Neural cell (in vitro differentiated cells): ENCODE measurements around the gene ZNF521.

ENCODE experiments used
- EP300 ChIP-seq: fragments of 450-650 bp; conservative IDR thresholded peaks from 2 replicates; pipeline ENCODE4 v1.6.1; 2014; ENCODE audit warnings: antibody characterized with exemption, mild to moderate bottlenecking, moderate library complexity; ENCODE audit not compliant: poor library complexity, severe bottlenecking
- MXI1 ChIP-seq: fragments of 450-650 bp; conservative IDR thresholded peaks from 2 replicates; pipeline ENCODE4 v1.6.1; 2014; ENCODE audit warnings: antibody characterized with exemption, mild to moderate bottlenecking; ENCODE audit not compliant: poor library complexity, severe bottlenecking
- TAF1 ChIP-seq: IDR thresholded peaks from 2 replicates; pipeline ENCODE4 v1.6.1; 2012; ENCODE audit warnings: low read depth
- TF ChIP-seq, protein P1 (sequence below): fragments of 450-650 bp; IDR thresholded peaks from 2 replicates; pipeline ENCODE4 v1.5.1; 2014; ENCODE audit warnings: antibody characterized with exemption, mild to moderate bottlenecking, moderate library complexity; ENCODE audit not compliant: poor library complexity, severe bottlenecking

DNA sequence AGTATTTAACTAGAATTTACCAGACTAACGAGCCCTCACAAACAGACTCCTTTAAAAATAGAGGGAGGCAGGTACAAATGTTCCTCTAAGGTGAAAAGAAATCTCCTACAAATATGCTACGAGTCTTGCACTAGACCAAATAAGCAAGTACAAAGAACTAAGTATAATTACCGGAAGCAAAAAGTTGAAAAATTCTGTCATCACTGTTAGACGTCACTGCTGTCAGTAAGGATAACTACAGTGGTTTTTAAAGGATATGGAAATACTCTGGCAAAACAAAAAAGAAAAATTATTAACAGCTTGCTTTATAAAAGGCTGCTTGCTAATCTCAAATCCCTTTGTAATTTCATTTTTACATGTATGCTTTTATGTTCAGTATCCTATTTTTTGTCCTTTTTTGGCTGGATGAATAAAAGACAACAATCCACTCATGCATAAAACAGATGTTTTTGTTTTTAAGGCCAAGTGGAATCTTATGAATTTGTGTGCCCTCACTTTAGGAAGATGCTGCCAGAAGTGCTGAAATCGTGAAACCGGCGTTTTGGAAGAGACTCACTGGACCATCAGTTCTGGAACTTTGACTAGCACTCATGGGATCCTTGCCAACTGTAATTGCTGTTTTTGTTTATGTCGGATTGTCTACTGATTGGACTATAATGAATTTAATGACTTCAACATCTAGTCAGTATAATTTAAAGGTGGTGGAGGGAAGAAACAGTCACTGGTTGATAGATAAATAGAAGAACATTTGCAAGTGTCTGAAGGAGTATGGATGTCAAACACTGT lies 6.7 kb downstream of the ZNF521 start:
- TF ChIP-seq EP300 (no peak), MXI1 (no peak), TAF1 (no peak)
- TF ChIP-seq, protein P1, sequence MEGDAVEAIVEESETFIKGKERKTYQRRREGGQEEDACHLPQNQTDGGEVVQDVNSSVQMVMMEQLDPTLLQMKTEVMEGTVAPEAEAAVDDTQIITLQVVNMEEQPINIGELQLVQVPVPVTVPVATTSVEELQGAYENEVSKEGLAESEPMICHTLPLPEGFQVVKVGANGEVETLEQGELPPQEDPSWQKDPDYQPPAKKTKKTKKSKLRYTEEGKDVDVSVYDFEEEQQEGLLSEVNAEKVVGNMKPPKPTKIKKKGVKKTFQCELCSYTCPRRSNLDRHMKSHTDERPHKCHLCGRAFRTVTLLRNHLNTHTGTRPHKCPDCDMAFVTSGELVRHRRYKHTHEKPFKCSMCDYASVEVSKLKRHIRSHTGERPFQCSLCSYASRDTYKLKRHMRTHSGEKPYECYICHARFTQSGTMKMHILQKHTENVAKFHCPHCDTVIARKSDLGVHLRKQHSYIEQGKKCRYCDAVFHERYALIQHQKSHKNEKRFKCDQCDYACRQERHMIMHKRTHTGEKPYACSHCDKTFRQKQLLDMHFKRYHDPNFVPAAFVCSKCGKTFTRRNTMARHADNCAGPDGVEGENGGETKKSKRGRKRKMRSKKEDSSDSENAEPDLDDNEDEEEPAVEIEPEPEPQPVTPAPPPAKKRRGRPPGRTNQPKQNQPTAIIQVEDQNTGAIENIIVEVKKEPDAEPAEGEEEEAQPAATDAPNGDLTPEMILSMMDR = no peak
